HG02623 (cell line): ENCODE data around the gene CAMSAP1.

Experiments used
- ATAC-seq: cut with Tn5 transposase; IDR thresholded peaks from one replicate; pipeline ENCODE4 v1.9.1; 2021; ENCODE audit warnings: moderate library complexity; ENCODE audit not compliant: unreplicated experiment

Gene CAMSAP1

GRCh38 chr9:135840539-135840938 is 66.8 kb downstream of the CAMSAP1 start:
- no peak for ATAC-seq

GRCh38 chr9:135840107-135840506 is 67.2 kb downstream of the CAMSAP1 start:
- ATAC-seq: no peak

- no peak for ATAC-seq
These were observed 67.8 kb downstream of the CAMSAP1 start for GRCh38 chr9:135839516-135839915.

- ATAC-seq: no peak
These were observed 72.2 kb downstream of the CAMSAP1 start for GRCh38 chr9:135835131-135835530.

GRCh38 chr9:135833864-135834263 is 73.5 kb downstream of the CAMSAP1 start:
- ATAC-seq: no peak

GRCh38 chr9:135830496-135830895 is 76.8 kb downstream of the CAMSAP1 start:
- ATAC-seq: no peak

- no peak for ATAC-seq
These were observed 78.7 kb downstream of the CAMSAP1 start for GRCh38 chr9:135828656-135829055.

- no peak for ATAC-seq
These were observed 79.3 kb downstream of the CAMSAP1 start for GRCh38 chr9:135827866-135828580.

GRCh38 chr9:135827301-135827700 is 80.0 kb downstream of the CAMSAP1 start:
- ATAC-seq: no peak

- ATAC-seq: no peak
These were observed 81.2 kb downstream of the CAMSAP1 start for GRCh38 chr9:135826188-135826545.

- ATAC-seq: no peak
These were observed 81.7 kb downstream of the CAMSAP1 start for GRCh38 chr9:135825435-135826187.

- no peak for ATAC-seq
These were observed 84.3 kb downstream of the CAMSAP1 start for GRCh38 chr9:135823036-135823435.

- ATAC-seq: no peak
These were observed 85.0 kb downstream of the CAMSAP1 start for GRCh38 chr9:135822374-135822755.

GRCh38 chr9:135821733-135822373 is 85.5 kb downstream of the CAMSAP1 start:
- no peak for ATAC-seq

- ATAC-seq: no peak
These were observed 86.2 kb downstream of the CAMSAP1 start for GRCh38 chr9:135821116-135821515.

- no peak for ATAC-seq
These were observed 86.7 kb downstream of the CAMSAP1 start for GRCh38 chr9:135820661-135821060.

- no peak for ATAC-seq
These were observed 87.4 kb downstream of the CAMSAP1 start for GRCh38 chr9:135819905-135820304.

- no peak for ATAC-seq
These were observed 88.4 kb downstream of the CAMSAP1 start for GRCh38 chr9:135818718-135819475.

GRCh38 chr9:135817951-135818717 is 89.2 kb downstream of the CAMSAP1 start:
- no peak for ATAC-seq

- no peak for ATAC-seq
These were observed 90.7 kb downstream of the CAMSAP1 start for GRCh38 chr9:135816651-135816970.
